ENCODE data around the gene PRKG1.

- TF ChIP-seq, protein P1, sequence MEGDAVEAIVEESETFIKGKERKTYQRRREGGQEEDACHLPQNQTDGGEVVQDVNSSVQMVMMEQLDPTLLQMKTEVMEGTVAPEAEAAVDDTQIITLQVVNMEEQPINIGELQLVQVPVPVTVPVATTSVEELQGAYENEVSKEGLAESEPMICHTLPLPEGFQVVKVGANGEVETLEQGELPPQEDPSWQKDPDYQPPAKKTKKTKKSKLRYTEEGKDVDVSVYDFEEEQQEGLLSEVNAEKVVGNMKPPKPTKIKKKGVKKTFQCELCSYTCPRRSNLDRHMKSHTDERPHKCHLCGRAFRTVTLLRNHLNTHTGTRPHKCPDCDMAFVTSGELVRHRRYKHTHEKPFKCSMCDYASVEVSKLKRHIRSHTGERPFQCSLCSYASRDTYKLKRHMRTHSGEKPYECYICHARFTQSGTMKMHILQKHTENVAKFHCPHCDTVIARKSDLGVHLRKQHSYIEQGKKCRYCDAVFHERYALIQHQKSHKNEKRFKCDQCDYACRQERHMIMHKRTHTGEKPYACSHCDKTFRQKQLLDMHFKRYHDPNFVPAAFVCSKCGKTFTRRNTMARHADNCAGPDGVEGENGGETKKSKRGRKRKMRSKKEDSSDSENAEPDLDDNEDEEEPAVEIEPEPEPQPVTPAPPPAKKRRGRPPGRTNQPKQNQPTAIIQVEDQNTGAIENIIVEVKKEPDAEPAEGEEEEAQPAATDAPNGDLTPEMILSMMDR (IDR thresholded peaks at IDR 0.05), result no peak
- TF ChIP-seq POLR2A (IDR thresholded peaks at IDR 0.05), result no peak
Observed at GRCh38 chr10:51772387-51772786, 698.1 kb downstream of the PRKG1 start.
